ENCODE data around the gene HIP1R.

DNA sequence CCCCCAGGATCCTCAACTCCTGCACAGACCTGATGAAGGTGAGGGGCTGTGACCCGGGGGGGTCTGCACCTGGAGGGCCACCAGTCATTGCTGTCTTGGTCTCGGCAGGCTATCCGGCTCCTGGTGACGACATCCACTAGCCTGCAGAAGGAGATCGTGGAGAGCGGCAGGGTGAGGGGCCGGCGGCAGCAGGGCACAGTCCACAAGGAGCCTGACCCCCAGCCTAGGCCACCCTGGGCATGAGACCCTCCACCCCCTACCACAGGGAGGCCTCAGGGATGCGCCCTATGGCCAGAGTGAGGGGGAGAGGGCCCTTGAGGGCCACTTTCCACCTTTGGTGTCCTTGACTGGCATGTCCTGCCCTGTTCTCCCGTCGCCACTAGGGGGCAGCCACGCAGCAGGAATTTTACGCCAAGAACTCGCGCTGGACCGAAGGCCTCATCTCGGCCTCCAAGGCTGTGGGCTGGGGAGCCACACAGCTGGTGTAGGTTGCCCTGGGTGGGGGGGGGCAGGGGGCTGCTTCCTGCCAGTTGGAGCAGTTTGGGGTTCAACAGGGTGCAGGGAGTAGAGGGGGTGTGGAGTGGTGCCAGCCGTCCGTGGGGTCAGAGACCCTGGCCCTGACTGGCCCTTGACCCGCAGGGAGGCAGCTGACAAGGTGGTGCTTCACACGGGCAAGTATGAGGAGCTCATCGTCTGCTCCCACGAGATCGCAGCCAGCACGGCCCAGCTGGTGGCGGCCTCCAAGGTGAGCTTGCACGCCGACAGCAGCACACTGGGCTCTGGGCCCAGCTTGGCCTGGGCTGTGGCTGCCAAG lies 25.0 kb downstream of the HIP1R start:
- TF ChIP-seq, protein P1, sequence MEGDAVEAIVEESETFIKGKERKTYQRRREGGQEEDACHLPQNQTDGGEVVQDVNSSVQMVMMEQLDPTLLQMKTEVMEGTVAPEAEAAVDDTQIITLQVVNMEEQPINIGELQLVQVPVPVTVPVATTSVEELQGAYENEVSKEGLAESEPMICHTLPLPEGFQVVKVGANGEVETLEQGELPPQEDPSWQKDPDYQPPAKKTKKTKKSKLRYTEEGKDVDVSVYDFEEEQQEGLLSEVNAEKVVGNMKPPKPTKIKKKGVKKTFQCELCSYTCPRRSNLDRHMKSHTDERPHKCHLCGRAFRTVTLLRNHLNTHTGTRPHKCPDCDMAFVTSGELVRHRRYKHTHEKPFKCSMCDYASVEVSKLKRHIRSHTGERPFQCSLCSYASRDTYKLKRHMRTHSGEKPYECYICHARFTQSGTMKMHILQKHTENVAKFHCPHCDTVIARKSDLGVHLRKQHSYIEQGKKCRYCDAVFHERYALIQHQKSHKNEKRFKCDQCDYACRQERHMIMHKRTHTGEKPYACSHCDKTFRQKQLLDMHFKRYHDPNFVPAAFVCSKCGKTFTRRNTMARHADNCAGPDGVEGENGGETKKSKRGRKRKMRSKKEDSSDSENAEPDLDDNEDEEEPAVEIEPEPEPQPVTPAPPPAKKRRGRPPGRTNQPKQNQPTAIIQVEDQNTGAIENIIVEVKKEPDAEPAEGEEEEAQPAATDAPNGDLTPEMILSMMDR (IDR thresholded peaks at IDR 0.05), result peak; percentile 93 to 97 (median 97)
- TF ChIP-seq POLR2A (IDR thresholded peaks at IDR 0.05), result no peak
